OCI-M1 (cell line): ENCODE measurements around the gene PRORP.
"Not testable (repeated sequence)": the region's sequence is repeated elsewhere in the genome, so short reads cannot be mapped to it uniquely, and the experiment has no call there.

Experiments used
- DNase-seq: peaks from one replicate; lab custom pipeline; 2025; lab: John Stamatoyannopoulos, UW

The PRORP gene

GRCh38 chr14:35121887-35122695 lies at the start of gene PRORP, which contains the start of gene PPP2R3C:
Gene PRORP, plus strand, starts transcription at chr14:35122552. Its CDS starts 694 bp downstream, at chr14:35123246.
Gene PPP2R3C, minus strand, starts transcription at chr14:35121990. Its CDS starts 31 bp downstream, at chr14:35121959.
- DNase-seq = peak; percentile 95

DNA sequence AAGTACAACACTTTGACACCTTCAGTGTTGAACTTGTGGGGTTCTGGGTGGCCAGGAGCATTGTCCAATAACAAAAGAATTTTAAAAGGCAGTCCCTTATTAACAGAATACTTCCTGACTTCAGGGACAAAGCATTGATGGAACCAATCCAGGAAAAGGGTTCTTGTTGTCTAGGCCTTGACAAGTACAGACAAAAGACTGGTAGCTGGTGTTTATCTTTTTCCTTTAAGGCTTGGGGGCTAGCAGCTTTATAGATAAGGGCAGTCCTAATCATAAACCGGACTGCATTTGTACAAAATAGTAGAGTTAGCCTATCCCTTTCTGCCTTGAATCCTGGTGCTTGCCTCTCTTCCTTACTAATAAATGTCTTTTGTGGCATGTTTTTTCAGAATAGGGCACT lies 48.9 kb upstream of the PRORP start:
- no peak for DNase-seq

DNA sequence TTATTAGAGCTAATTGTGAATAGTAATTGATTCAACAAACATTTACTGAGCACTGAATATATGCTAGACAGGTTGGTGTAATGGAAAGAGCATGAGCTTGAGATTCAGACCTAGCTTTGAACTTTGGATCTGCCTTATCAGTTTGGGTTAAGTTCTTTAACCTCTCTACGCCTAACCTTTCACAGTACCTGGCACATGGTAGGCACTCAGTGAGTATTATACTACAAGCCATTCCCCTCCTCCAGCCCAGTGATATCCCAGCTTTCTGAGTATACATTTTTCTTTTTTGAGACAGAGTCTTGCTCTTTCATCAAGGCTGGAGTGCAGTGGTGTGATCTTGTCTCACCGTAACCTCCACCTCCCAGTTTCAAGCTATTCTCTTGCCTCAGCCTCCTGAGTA lies 44.3 kb upstream of the PRORP start:
- DNase-seq = no peak

DNA sequence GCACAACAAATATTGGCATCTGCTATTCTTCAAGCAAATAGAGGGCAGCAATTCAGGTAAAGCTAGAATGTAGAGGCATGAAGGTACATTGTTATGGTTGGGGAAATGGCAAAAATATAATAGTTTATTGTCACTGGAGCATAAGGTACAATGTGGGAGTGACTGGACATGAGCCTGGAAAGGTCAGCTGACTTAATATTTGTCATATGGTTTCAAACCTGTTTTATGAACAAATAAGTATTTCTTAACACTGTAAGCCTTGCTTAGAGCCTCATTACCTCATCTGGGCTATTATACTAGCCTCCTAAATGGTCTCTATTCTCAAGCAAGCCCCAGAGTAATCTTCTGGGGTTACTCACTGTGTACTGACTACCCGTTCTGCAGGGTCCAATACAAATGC lies 42.6 kb upstream of the PRORP start:
- no peak for DNase-seq

GRCh38 chr14:35083530-35084150 lies 38.7 kb upstream of the PRORP start:
- DNase-seq = no peak

DNA sequence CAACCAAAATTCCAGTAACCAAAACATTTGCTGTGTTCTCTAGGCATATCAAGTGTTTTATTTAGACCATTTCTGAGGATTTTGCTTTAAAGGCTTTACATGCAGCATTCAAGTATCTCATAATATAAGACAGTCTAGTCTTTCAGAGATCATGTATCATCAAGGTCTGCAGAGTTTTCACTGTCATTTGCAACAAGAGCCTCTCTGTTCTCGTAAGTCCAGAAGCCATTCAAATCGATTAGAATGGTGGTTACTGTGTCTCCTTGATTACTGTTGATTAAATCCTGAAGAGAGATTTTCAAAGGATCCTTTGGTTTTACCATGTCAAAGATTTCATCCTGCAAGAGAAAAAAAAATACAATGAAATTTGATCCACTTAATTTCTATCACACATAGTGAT lies 36.9 kb upstream of the PRORP start:
- no peak for DNase-seq

- no peak for DNase-seq
Measured at GRCh38 chr14:35088514-35088913, 33.8 kb upstream of the PRORP start.

- DNase-seq = not testable (repeated sequence)
Measured at GRCh38 chr14:35094645-35095044, 27.7 kb upstream of the PRORP start.

DNA sequence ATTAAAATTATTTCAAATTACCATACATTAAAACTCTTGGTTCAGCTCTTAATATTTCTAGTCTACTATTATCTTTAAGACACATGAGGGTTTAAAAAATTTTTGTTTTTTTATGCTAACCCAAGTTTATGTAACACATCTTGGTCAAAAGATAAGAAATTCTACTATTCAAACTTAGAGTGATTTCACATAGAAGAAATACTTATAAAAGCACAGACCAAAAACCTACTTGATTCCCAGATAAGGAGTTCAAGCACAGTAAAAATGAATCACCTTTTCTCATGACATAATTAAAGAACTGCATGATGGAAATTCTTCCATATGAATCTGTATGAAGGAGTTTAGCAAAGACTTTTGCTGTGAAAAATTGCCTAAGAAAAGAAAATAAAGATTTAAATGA lies 14.5 kb upstream of the PRORP start:
- no peak for DNase-seq

DNA sequence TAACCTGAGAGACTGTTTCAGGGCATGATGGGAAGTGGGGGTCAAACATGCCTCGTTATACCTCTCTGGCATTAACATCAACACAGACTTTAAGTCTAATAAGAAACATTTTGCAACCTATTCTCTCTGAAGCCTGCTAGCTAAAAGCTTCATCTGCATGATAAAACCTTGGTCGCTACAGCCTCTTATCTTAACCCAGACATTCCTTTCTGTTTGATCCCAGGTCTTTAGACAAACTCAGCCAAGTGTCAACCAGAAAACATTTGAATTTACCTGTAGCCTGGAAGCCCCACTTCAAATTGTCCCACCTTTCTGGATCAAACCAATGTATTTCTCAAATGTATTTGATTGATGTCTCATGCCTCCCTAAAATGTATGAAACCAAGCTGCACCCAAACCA lies 9.7 kb upstream of the PRORP start:
- DNase-seq = no peak

- DNase-seq = no peak
Measured at GRCh38 chr14:35113308-35113950, 8.9 kb upstream of the PRORP start.

DNA sequence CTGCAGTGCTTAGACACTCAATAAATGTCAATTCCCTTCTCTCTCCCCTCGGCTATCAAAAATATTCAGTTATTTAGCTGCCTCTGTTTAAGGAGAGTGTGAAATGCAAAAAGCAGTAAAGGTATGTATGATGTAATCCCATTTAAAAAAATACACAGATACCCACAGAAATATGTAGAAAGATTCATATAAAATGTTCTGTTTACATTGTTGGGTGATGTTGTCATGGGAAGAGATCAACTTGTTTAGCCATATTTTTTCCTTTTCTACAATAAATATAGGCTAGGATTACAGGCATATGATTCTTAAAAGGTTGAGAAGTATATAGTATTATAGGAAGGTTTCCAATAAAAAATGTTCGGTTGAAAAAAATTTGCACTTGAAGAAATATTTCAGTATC lies 8.3 kb upstream of the PRORP start:
- DNase-seq = no peak

DNA sequence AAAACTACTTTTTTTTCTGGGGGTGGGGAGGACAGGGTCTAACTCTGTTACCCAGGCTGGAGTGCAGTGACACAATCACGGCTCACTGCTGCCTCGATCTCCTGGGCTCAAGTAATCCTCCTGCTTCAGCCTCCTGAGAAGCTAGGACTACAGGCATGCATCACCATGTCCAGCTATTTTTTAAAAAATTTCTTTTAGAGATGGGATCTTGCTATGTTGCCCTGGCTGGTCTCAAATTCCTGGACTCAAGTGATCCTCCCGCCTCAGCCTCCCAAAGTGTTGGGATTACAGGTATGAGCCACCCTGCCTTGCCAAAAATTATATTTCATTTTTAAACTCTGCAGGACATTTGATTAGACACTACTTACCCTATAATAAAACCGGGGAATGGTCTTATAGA lies 6.1 kb upstream of the PRORP start:
- no peak for DNase-seq

- no peak for DNase-seq
Measured at GRCh38 chr14:35117112-35117511, 5.2 kb upstream of the PRORP start.

DNA sequence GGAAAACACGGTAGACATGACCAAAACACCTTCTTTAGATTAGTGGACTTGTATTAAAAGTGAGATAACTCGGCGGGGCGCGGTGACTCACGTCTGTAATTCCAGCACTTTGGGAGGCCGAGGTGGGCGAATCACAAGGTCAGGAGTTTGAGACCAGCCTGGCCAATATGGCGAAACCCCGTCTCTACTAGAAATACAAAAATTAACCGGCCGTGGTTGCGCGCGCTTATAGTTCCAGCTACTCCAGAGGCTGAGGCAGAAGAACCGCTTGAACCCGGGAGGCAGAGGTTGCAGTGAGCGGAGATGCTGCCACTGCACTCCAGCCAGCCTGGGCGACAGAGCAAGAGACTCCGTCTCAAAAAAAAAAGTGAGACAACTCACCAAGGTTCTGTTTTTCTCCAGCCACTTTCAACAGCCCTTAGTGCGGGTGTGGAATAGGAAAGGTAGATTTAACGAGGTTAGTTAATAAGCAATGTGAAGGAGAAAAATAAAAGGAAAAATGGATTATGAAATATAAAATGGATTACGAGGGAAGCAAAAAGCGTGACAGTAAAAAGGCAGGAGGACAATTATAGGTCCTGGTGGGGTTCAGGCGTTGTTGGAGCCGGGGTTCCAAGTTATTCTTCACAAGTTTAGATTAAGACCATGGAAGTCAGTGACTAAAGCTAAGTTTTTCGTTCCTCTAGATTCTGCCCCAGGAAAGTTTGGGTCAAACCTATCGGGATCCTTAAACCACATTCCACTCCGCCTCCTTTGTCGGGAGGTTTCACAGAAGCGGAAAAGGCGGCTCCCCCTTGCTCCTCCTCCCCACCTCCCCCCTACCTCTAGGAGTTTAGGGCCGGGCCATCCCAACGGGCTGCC lies 1.1 kb upstream of the PRORP start:
- DNase-seq = no peak

GRCh38 chr14:35122696-35123387 lies 490 bp downstream of the PRORP start:
- DNase-seq = peak; percentile 61

GRCh38 chr14:35123388-35123703 lies 994 bp downstream of the PRORP start:
- peak; percentile 50 for DNase-seq

- DNase-seq = no peak
Measured at GRCh38 chr14:35124127-35124526, 1.8 kb downstream of the PRORP start.

DNA sequence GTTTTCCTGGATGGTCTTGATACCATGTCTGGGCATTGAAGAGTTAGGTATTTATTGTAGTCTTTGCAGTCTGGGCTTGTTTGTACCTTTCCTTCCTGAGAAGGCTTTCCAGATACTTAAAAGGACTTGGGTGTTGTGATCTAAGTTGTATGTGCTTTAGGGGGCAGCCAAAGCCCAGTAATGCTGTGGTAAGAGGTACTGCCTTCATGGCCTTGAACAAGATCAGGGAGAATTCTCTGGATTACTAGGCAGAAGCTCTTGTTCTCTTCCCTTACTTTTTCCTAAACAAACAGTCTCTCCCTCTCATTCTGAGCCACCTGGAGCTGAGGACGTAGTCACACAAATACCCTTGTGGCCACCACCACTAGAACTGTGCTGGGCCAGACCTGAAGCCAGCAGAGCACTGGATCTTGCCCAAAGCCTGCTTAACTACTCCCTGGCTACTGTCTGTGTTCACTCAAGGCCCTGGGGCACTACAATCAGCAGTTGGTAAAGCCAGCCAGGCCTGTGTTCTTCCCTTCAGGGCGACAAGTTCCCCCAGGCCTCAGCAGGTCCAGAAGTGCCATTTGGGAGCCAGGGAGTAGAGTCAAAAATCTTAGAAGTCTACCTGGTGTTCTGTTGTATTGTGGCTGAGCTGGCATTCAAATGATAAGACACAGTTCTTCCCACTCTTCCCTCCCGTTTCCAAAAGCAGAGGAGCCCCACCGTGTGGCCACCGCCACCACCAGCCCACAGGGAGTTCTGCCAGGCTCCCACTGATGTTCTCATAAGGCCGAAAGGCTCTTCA lies 11.4 kb downstream of the PRORP start:
- DNase-seq = no peak

DNA sequence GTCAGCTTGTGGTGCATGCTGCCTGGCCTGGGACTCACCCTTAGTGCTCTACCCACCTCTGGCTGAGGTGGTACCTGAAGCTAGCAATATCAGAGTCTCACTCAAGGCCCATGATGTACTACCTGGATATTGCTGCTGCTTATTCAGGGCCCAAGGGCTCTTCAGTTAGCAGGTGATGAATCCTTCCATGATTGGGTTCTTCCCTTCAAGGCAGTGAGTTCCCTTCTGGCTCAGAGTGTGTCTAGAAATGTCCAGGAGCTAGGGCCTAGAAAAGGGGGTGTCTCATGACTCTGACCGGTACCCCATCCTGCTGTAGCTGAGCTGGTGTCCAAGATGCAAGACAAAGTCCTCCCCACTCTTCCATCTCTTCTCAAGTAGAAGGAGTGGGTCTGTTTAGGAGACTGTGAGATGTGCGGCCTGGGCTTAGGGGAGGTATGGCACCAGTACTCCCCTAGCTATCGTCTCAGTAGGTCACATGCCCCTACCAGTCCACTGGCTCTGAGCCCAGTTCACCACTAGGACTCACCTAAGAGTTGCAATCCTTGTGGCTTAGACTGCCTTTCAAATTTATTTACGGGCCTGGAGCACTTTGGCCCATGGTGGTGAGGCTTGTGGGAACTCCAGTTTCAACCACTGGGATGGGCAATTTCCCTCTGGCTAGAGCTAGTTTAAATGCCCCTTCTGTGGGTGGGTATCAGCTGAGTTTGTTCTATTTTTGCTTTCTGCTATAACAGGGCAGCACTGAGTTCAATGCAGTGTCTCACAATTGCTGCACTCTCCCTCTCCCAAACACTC lies 12.2 kb downstream of the PRORP start:
- DNase-seq = no peak
